Tibial artery (tissue), 4 donors: ENCODE data around the gene RAC3.

Experiments used
- DNase-seq, 2 donors: peaks; one replicate each; pipeline ENCODE4 v3.0.0-alpha.2; 2019
- H3K27ac ChIP-seq, 2 donors: fragments of 200-600 bp; sonication (generic) in 1 of 2; 1 replicate in 1 of 2; 2 replicates in 1 of 2; pipeline ENCODE4 v1.5.1; 2018 to 2019; ENCODE audit warnings: mild to moderate bottlenecking in 1 of 2
- H3K27me3 ChIP-seq, 2 donors: fragments of 200-600 bp; sonication (generic) in 1 of 2; one replicate each; pipeline versions ENCODE4 v1.5.1 to v1.6.0; 2016 to 2019
- H3K36me3 ChIP-seq, 3 donors: fragments of 200-600 bp; sonication (generic) in 2 of 3; one replicate each; pipeline ENCODE4 v1.5.1; 2016 to 2019; ENCODE audit warnings: mild to moderate bottlenecking in 2 of 3
- H3K4me1 ChIP-seq, 4 donors: fragments of 200-600 bp; sonication (generic) in 2 of 4; 1 replicate in 3 of 4; 2 replicates in 1 of 4; pipeline ENCODE4 v1.5.1; 2016 to 2019
- H3K4me3 ChIP-seq, 2 donors: fragments of 200-600 bp; sonication (generic) in 1 of 2; 1 replicate in 1 of 2; 2 replicates in 1 of 2; pipeline ENCODE4 v1.5.1; 2018 to 2019; ENCODE audit warnings: mild to moderate bottlenecking in 2 of 2
- H3K9me3 ChIP-seq, 3 donors: fragments of 200-600 bp; sonication (generic) in 1 of 3; one replicate each; pipeline ENCODE4 v1.5.1; 2016 to 2019
- CTCF ChIP-seq, 2 experiments: fragments of 200-600 bp in 1 of 2; fragments of 450-650 bp in 1 of 2; IDR thresholded peaks; one replicate each; pipeline ENCODE4 v1.5.1; 2017 to 2019; ENCODE audit warnings: antibody characterized with exemption in 2 of 2, mild to moderate bottlenecking in 1 of 2, moderate library complexity in 1 of 2
- intact Hi-C: fragments of 100-400 bp; cut with DNase I; formaldehyde crosslinking; loops from one replicate; pipeline ENCODE4 v1.15.0; 2023; ENCODE audit warnings: low total_unique reads

The RAC3 gene

GRCh38 chr17:82012640-82013295 is 18.7 kb upstream of the RAC3 start:
- H3K36me3 ChIP-seq: peaks cover 0 to 39% (median 10%) of the 10 kb centered on the region in 3 donors
- H3K27ac ChIP-seq: peak overlapping the region in 1 of 2 donors; percentile 22

DNA sequence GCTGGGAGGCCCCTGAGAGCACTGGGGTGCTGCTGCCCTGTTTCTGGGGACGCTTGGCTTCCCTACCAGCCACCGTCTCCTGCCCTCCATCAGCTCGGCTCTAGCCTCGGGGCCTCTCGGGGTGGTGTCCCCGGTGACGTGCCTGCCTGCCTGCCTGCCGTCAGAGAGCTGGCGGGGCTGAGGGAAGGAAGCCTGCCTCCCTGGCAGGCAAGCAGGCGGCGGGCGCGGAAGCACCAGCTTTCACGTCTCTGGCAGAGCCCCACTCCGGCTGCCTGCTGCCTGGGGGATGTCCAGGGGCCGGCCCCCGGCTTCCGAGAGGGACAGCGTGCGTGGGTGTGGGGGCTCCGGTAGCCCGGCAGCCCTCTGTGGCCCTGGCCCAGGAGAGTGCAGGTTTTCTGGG is 18.1 kb upstream of the RAC3 start:
- no peak for DNase-seq

More at GRCh38 chr17:82012640-82013295, 18.7 kb upstream of the RAC3 start:
- intact Hi-C loops: no loop called here
- TF ChIP-seq CTCF (IDR thresholded peaks at IDR 0.05): no peak
- Histone ChIP-seq H3K9me3 (no peaks in the 10 kb centered on the region), H3K27me3 (no peaks in the 10 kb centered on the region), H3K4me3 (no peak overlapping the region), H3K4me1 (peaks cover 0 to 22% (median 5%) of the 10 kb centered on the region in 4 donors)
- no peak for DNase-seq

DNA sequence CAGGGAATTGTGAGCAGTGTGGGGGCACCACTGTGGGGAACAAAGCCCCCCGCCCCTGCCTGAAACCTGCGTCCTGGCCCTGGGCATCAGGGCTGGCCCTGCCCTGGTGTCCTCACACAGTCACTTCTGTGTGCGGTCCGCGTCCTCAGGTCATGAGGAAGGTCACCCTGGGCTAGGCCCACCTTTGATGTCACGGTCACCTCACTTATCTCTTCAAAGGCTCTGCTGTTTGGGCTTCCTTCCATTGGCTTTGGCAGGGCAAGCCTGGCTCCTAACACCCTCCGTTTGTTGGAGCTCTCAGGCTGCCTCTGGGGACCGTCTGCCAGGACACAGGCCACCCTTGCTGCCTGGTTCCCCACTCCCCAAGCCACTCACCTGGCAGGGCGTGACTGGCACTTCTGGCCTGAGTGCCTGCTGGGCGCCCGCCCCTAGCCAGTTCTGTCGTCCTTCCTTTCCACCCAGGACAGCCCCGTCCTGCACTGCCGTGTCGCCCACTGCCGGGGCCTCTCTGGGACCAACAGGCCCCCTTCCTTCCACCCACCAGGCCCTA is 17.6 kb upstream of the RAC3 start:
- peak overlapping the region in 1 of 2 donors; percentile 22 for H3K27ac ChIP-seq
- peaks cover 0 to 50% (median 18%) of the 10 kb centered on the region in 3 donors for H3K36me3 ChIP-seq
- TF ChIP-seq CTCF (IDR thresholded peaks at IDR 0.05): no peak
- intact Hi-C loops: no loop called here
- no peaks in the 10 kb centered on the region for H3K27me3 ChIP-seq
- no peak overlapping the region for H3K4me3 ChIP-seq
- no peak for DNase-seq
- peaks cover 0 to 14% (median 0%) of the 10 kb centered on the region in 4 donors for H3K4me1 ChIP-seq
- H3K9me3 ChIP-seq: no peaks in the 10 kb centered on the region

More for the DNA sequence above, 18.1 kb upstream of the RAC3 start:
- H3K27ac ChIP-seq: peak overlapping the region in 1 of 2 donors; percentile 22
- H3K9me3 ChIP-seq: no peaks in the 10 kb centered on the region
- H3K36me3 ChIP-seq: peaks cover 0 to 45% (median 13%) of the 10 kb centered on the region in 3 donors
- intact Hi-C loops: no loop called here
- H3K27me3 ChIP-seq: no peaks in the 10 kb centered on the region
- no peak overlapping the region for H3K4me3 ChIP-seq
- no peak for TF ChIP-seq CTCF (IDR thresholded peaks at IDR 0.05)
- H3K4me1 ChIP-seq: peaks cover 0 to 17% (median under 1%) of the 10 kb centered on the region in 4 donors

GRCh38 chr17:82014432-82014831 is 17.0 kb upstream of the RAC3 start:
- Histone ChIP-seq H3K9me3 (no peaks in the 10 kb centered on the region), H3K36me3 (peaks cover 0 to 48% (median 21%) of the 10 kb centered on the region in 3 donors), H3K4me1 (peaks cover 0 to 14% (median 0%) of the 10 kb centered on the region in 4 donors), H3K4me3 (no peak overlapping the region), H3K27me3 (no peaks in the 10 kb centered on the region), H3K27ac (no peak overlapping the region)
- TF ChIP-seq CTCF (IDR thresholded peaks at IDR 0.05): no peak
- no peak for DNase-seq
- intact Hi-C loops: no loop called here

- no peak for TF ChIP-seq CTCF (IDR thresholded peaks at IDR 0.05)
- H3K27ac ChIP-seq: no peak overlapping the region
- no peaks in the 10 kb centered on the region for H3K9me3 ChIP-seq
- intact Hi-C loops: no loop called here
- DNase-seq: no peak
- no peaks in the 10 kb centered on the region for H3K27me3 ChIP-seq
- H3K36me3 ChIP-seq: peaks cover 0 to 45% (median 21%) of the 10 kb centered on the region in 3 donors
- H3K4me1 ChIP-seq: peaks cover 0 to 14% (median 0%) of the 10 kb centered on the region in 4 donors
- no peak overlapping the region for H3K4me3 ChIP-seq
Observed at GRCh38 chr17:82014971-82015310, 16.5 kb upstream of the RAC3 start.
